AG04450 (cell line): ENCODE results near the gene CDX1. TPM values are rescaled to one million over a fixed set of nuclear protein-coding genes. Genes with fewer than 3 reads are reported as not detected.

Source experiments
- CTCF ChIA-PET: fragments of 300-600, 350-600 bp; formaldehyde crosslinking; extraction: SDS; loops from one replicate; lab custom pipeline; 2022; ENCODE audit warnings: antibody characterized with exemption, inconsistent platforms; lab: Charles Lee
- POLR2A ChIA-PET: fragments of 350-600 bp; formaldehyde crosslinking; extraction: SDS; loops from one replicate; lab custom pipeline; 2021; ENCODE audit warnings: antibody characterized with exemption, inconsistent platforms; lab: Yijun Ruan, JAX
- DNase-seq: peaks from one replicate; pipeline ENCODE4 v3.0.0-alpha.2; 2011; ENCODE audit warnings: low read depth, low spot score
- H3K27ac ChIP-seq: one replicate; pipeline ENCODE4 v1.5.1; 2012; ENCODE audit warnings: low read depth, low read length, control low read depth
- H3K27me3 ChIP-seq: one replicate; pipeline ENCODE4 v1.6.0; 2012; ENCODE audit warnings: low read length; ENCODE audit not compliant: control insufficient read depth, insufficient read depth
- H3K4me3 ChIP-seq: 2 replicates; pipeline ENCODE4 v1.5.1; 2011; ENCODE audit warnings: mild to moderate bottlenecking, low read depth, low read length, control low read depth
- H3K9me3 ChIP-seq: 2 replicates; pipeline ENCODE4 v1.5.1; 2012; ENCODE audit warnings: low read length; ENCODE audit not compliant: control insufficient read depth, insufficient read depth
- CTCF ChIP-seq: IDR thresholded peaks from 2 replicates; pipeline ENCODE4 v1.5.1; 2011; ENCODE audit warnings: low read depth, low read length, control low read depth, inconsistent platforms
- polyA plus RNA-seq: library from polyadenylated mRNA; depleted of rRNA; stranded (reverse); fragments of >200 nt; gene quantifications from 2 replicates; pipeline ENCODE4 v1.2.3, GENCODE V29; 2011

Gene CDX1
- polyA plus RNA-seq, 1 experiment: 0.30 TPM

- TF ChIP-seq CTCF: no peak
- Histone ChIP-seq H3K27ac (peak overlapping the region; percentile 39), H3K9me3 (no peaks in the 10 kb centered on the region; the same call in 1 of the 2 replicates), H3K27me3 (no peaks in the 10 kb centered on the region), H3K4me3 (no peak overlapping the region)
- ChIA-PET CTCF (no interaction called here), POLR2A (no interaction called here)
- DNase-seq: no peak
Observed at GRCh38 chr5:150146235-150146634, 20.3 kb upstream of the CDX1 start.

- Histone ChIP-seq H3K9me3 (no peaks in the 10 kb centered on the region; the same call in 1 of the 2 replicates), H3K27ac (peak overlapping the region; percentile 39), H3K4me3 (no peak overlapping the region), H3K27me3 (no peaks in the 10 kb centered on the region)
- POLR2A ChIA-PET: no interaction called here
- no peak for TF ChIP-seq CTCF
- no peak for DNase-seq
- CTCF ChIA-PET: no interaction called here
Observed at GRCh38 chr5:150146862-150147601, 19.5 kb upstream of the CDX1 start.

GRCh38 chr5:150147670-150148069 lies 18.9 kb upstream of the CDX1 start:
- no peak overlapping the region for H3K4me3 ChIP-seq
- DNase-seq: no peak
- POLR2A ChIA-PET: no interaction called here
- CTCF ChIA-PET: no interaction called here
- H3K9me3 ChIP-seq: no peaks in the 10 kb centered on the region; the same call in 1 of the 2 replicates
- peak overlapping the region; percentile 31 for H3K27ac ChIP-seq
- no peaks in the 10 kb centered on the region for H3K27me3 ChIP-seq
- no peak for TF ChIP-seq CTCF

- H3K9me3 ChIP-seq: no peaks in the 10 kb centered on the region; the same call in 1 of the 2 replicates
- CTCF ChIA-PET: interaction anchor here (0.7 kb wide), 1 partner anchor 10 kb away, joined by 6 read pairs; no protein-coding TSS in a partner anchor
- TF ChIP-seq CTCF: no peak
- no peak for DNase-seq
- no peaks in the 10 kb centered on the region for H3K27me3 ChIP-seq
- POLR2A ChIA-PET: no interaction called here
- H3K27ac ChIP-seq: no peak overlapping the region
- no peak overlapping the region for H3K4me3 ChIP-seq
Observed at GRCh38 chr5:150148117-150148927, 18.3 kb upstream of the CDX1 start.

GRCh38 chr5:150149618-150150017 lies 17.0 kb upstream of the CDX1 start:
- no peak overlapping the region for H3K4me3 ChIP-seq
- POLR2A ChIA-PET: no interaction called here
- TF ChIP-seq CTCF: no peak
- H3K27me3 ChIP-seq: no peaks in the 10 kb centered on the region
- no peak overlapping the region for H3K27ac ChIP-seq
- no peaks in the 10 kb centered on the region; the same call in 1 of the 2 replicates for H3K9me3 ChIP-seq
- DNase-seq: no peak
- CTCF ChIA-PET: interaction anchor here (0.8 kb wide), 1 partner anchor 881 kb away, joined by 3 read pairs; no protein-coding TSS in a partner anchor
